ENCODE results near the gene C20orf96. TPM values are rescaled to one million over a fixed set of nuclear protein-coding genes. Genes with fewer than 3 reads are reported as not detected.

The C20orf96 gene
- total and polyA plus RNA-seq, 2 of the 4 experiments (the other 2 are of a cell fraction) = 2.0 to 9.8 TPM

DNA sequence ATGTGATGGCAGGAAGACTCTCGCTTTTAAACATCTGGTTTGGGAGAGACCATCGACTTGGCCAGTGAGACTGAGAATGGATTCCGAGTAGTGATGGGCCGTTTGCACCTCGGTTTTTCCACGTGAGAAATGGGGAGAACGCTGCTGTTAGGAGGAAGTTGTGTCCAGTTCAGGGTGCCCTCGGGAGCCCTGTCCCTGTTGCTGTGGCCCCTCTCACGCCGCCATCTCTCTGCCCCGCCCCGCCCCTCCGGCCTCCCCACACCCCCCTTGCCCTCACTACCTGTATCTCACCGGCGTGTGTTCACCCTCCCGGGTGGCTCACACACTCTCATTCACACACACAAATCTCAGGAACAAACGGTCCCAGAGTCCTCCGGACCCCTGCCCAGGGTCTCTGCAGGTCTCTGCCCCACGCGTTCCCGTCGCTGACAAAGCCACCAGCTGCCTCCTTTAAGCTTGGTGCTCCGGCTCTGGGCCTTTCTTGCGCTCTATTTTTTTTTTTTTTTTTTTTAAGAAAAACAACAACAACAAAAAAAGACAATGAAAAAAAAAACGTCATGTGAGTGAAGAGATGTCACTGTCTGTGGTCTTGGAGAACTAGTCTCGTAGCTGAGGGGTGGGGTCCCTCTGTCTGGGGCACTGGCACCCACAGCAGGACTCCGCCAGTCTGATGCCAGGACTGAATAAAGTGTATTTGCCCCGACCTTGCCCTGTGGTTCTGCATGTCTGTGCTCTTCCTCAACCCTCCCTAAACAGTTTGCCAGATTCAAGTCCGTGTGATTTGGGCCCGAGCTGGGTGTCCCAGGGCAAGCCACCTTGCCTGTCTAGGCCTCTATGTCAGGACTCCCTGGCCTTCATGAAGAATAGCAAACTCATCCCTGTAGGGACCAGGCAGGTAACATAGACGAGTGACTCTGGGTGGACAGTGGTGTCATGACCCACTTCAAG lies 37.8 kb upstream of the C20orf96 start (continued):
- TF ChIP-seq ELK1 (IDR thresholded peaks at IDR 0.05; ENCODE audit: borderline replicate concordance, low read depth, low read length) = no peak
- no peak for TF ChIP-seq SMC3 (IDR thresholded peaks at IDR 0.05; ENCODE audit: low read depth, low read length)
- TF ChIP-seq MAFK (IDR thresholded peaks at IDR 0.05; ENCODE audit: low read depth, low read length) = no peak
